ENCODE results near the gene INF2.
"Not testable (repeated sequence)": the region's sequence is repeated elsewhere in the genome, so short reads cannot be mapped to it uniquely, and the experiment has no call there.

Gene INF2

DNA sequence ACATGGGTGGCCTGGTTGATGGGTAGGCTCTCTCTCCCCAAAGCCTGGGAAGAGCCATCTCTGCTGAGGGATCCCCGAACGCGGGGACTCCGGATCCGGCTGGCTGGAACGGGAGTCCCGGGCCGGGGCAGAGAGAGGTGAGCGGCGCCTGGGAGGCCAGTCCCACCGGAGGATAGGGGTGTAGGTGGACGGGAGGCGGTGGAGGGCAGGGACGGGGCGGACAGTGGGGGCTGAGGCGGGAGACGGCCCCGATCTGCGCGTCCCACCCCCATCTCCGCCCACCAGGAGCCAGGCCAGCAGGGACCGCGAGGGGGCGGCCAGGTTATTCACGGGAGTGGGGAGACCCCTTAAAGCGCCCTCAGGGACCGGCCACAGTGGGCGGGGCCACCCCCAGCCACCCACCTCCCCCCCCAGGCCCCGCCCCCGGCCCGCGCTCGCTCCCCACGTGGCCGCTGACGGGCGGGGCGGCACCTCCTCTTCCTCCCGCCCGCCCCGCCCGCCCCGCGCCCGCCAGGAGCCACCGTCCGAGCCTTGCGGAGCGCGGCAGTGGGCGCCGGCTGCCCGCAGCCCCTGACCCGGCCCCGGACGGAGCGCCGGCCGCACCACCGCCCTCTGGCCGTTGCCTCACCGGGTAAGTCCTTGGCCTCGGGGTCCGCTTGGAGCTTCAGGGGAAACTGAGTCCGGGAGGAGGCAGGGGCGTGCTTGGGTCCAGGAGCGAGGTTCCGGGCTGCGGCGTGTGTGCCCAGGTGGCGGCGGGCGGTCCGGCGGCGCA is at the start of gene INF2:
Gene INF2 (plus strand): TSS at position 510 of the 772 bp plus-strand sequence. CDS start 11,748 bp downstream, outside the sequence.
- DNase-seq: peak in 2 of 3 experiments; percentile 61 to 63

DNA sequence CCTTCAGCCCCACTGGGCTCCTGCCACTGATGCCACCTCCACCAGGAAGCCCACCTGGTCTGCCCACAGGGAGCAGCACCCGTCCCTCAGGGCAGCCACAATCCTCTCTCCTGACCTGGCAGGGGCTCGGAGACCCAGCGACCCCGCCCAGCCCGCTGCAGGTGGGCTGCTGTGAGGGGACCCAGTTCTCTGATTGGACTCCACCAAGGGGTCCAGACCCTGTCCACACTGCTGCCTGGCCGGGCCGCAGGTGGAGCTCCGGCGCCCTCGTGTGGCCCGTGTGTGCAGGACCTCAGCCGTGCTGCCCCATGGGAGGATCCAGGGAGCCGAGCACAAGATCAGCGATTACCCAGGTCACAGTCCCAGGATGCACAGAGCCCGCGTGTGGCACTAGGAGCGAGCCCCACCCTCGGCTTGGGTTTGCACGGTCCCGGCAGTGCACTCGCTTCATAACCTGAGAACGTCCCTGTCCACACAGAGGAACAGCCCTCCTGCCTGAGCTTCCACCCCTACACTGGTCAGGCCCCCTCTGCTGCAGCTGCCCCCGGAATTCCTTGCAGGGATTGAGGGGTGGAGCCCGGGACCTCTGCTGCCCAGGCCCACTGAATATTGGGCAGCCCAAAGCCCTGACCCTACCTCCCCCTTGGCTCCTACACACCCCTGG is 49.4 kb upstream of the INF2 start:
- peak; percentile 49 to 78 (median 58) for DNase-seq

DNA sequence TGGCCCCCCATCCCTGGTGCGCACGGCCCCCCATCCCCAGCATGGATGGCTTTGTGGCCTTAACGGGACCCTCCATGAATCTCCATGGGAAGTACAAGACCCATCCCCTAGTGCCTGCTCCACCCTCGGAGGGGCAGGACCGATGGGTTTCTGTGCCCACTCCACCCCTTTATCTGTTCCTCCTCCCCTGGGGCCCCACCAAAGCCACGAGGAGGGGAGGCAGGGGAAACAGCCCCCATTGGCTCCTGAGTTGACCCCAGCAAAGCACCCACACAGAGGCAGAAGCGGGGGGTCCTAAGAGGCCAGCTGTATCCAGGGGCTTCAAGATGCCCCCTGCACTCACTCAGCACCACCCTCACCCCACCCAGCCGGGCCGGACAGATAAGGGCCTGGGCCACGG is 48.7 kb upstream of the INF2 start:
- no peak for DNase-seq

DNA sequence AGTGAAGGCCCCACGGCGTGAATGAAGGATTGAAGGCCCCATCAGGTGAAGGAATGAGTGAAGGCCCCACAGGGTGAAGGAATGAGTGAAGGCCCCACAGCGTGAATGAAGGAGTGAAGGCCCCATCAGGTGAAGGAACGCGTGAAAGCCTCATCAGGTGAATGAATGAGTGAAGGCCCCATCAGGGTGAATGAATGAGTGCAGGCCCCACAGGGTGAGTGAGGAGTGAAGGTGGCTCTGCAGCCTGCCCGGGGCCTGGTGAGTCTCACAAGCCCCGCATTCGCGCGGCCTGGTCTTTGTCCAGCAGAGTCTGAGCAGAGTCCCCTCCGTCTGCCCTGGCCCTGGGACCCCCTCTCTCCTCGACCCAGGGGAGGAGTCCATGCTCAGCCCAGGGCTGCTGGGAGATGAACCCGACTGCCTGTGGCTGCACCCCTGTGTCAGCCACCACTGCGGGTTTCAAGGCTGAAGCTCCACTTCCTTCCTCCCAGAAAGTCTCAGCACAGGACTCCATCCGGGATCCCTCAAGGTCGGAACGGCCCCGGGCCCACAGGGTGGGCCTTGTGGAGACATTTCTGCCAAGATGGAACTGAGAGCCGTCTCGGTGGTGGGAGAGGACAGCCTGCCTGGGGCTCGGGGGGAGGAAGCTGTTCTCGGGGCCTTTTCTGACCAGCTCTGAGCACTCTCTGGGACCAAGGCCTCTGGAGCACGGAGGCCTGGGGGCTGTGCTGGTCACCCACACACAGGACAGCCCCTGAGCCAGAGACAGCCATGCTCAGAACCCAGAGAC is 47.5 kb upstream of the INF2 start:
- DNase-seq: no peak

DNA sequence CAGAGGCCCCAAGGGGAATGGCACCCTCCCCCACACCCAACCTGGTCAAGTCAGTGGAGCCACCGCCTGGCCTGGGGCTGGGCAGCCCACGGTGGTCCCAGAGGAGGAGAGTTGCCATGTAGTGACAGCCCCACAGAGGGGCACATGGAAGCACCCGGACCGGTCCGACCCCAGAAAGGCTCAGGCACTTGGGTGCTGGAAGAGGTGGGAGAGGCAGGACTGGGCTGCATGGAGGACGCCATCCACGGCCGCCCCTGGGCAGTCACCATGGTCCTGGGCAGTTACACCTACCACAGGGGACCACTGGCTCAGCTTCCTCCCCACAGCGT is 46.9 kb upstream of the INF2 start:
- no peak for DNase-seq

DNA sequence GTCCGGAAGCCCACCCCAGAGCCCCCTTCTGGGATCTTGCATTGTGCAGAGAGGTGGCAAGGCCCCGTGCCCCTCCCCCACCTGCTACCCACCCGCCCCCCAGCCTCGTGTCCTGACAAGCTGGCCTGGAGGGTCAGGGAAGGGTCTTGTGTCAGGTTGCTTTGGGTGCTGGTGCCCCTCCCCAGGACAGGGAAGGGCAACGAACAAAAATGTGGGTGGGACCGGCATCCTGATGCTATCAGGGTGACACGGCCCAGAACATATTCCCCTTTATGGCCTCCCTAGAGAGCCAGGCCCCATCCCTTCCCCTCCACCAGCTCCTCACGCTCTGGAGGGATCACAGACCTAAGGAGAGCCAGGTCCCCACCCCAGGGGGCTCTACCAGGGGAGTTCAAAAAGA is 46.1 kb upstream of the INF2 start:
- DNase-seq: no peak

DNA sequence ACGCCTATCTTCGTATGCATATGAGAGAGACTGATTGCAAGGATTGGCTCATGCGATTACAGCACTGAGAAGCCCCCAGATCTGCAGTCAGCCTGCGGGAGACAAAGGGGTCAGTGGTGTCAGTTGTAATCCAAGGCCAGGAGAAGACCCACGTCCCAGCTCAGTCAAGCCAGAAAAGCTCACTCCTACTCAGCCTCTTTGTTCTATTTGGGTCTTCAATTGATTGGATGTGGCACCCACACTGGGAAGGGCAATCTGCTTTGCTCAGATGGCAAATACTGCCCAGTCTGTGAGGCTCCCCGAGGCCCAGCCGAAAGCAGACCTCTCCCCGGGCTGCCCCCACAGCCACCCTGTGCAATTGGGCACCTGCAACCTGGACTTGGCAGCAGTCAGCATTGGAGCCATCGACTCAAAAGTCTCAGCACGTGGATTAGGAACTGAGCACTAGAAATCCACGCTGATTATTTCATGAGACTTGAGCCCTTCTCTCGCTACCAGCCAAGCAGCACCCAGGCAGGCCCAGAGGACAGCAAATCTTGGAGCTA is 45.3 kb upstream of the INF2 start:
- DNase-seq: no peak

DNA sequence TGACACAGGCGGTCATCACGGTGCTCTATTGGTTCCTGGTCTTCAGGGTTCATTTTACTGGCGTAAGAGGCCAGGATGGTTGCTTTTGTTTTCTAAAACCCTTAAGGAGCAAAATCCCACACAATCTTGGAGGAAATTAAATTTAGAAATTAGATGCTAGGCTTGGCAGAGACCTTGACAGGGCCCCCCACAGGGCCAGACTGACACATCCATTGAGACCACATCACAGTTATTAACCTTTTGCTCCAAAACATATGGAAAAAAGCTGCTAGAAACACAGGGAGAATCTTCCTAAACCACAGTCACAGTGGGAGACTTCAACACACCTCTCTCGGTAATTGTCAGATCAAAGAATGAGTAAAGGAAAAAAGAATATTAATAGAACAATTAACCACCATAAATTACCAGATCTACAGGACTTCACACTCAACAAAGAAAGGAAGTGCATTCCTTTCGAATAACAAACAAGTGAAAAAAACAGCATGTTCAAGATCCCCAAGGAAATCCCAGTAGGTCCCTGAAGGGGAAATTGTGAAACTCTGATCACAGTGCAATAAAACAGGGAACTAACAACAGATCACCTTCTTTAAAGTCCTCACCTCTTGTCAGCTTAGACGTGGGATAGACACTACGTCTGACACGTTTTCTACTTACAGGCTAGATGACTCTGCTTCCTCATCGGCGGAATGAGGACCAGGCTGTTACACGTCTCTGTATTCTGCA is 44.6 kb upstream of the INF2 start:
- no peak for DNase-seq

DNA sequence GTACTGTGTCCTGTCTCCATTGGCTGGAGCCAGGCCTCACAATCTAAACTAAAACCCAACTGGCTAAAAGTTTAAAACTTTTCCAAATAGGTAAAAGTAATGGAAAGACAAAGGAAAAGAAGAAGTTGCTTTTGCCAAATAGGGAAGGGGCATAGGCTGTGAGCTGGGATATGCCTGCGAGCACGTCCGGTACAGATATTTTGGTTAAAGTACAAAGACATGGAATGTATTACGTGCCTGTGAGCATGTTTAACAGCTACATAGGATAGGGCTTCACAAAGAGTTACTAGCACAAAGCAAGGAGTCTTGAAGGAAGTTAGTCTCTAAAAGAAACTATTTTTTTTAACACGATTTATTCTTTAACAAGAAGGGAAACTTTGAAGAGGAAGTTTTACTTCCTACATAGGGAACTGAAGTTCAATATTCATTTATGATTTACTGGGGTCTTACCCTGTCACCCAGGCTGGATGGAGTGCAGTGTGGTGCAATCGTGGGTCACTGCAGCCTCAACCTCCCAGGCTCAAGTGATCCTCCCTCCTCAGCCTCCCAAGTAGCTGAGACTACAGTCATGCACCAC is 41.9 kb upstream of the INF2 start:
- no peak for DNase-seq

DNA sequence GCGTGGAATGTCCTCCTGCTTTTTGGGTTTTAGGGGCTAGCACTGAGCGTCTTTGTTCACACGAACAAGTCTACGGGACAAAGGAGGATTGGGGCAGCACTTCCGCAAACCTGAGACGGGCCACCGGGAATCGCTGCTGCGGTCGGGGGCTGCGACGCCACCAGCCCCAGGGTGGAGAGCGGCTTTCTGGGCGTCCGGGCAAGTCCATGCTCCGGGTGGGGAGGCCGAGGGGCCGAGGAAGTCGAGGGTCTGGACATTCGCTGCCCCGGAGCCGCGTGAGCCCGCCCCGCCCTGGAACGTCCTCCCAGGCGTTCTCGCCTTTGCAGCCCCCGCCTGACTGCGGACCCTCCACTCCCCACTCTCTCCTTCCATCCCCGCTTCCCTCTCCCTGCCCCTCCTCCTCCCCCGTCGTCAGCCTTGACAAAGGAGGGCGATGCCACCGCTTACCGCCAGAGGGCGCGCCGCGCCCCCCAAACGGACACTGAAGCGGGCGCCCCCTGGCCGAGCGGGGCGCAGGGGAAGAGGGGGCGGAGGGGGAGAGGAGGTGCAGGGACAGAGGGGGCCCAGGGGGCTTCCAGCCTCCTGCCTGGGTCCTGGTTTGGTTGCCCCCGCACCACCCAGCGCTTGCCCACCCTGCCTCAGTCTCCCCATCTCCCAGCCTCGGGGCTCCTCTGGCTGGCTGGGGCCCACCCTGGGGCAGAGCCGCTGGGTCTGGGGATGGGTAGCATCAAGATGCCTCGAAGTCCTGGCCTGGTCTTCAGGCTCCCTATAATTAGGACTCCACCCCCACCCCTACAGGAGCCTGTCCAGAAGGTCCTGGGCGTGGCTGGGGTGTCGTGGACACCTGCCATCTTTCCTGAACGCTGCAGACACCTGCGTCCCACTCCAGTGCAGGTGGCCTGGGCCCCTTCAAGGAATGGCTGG is 39.1 kb upstream of the INF2 start:
- DNase-seq: peak; percentile 10 to 72 (median 47)

DNA sequence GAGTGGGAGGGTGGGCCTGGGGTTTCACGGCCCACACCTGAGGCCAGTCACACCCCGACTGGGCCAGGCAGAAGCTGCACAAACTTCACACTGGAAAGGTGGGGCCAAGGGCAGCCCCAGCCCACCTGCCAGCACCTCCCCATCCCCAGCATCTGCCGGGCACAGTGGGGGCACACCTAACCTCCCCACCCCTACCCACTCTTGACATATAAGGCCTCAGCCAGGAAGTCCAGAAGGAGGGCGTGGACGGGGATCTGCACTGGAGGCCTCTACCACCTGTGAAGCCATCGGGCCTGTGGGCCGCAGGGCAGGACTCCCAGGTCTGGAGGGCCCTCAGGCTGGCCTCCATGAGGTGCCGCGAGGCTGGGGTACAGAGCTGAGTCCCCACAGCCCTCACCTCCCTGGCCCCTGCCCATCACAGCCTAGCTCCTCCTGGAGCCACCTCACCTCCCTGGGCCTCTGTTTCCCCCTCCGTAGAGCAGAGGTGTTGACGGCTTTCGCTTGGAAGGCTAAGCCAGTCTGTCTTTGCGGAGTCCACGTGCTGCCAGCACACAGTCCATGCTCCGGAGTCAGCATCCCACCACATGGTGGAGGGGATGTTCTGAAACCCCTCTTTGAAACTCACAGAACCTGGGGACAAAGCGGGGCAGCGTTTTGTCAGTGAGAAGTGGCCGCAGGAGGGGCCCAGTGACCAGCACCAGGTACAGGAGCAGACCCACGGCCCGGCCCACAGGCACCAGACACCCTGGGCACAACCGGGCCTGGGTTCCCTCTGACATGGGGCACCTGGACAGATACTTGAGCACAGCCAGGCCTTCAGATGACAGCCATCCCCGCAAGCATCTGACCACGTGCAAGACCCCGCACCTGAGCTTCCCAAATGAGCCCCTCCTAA is 38.2 kb upstream of the INF2 start:
- no peak for DNase-seq

DNA sequence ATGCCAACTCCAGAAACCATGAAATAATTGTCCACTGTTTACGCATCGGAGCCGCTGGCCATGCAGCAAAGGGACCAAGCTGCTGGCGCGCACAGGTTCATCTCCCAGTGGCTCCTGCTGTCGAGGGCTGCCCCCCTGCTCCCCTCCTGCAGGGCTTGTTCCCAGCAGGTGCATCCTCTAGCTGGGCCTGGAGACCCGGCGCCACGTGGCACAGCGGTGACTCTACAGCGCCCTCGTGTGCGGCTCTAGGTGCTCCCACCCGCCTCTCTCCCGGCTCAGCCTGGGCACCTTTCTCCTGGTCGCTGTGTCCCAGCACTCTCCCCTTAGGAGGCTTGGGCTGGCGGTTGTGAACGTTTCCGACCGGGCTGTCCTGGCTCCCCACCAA is 37.5 kb upstream of the INF2 start:
- no peak for DNase-seq

DNA sequence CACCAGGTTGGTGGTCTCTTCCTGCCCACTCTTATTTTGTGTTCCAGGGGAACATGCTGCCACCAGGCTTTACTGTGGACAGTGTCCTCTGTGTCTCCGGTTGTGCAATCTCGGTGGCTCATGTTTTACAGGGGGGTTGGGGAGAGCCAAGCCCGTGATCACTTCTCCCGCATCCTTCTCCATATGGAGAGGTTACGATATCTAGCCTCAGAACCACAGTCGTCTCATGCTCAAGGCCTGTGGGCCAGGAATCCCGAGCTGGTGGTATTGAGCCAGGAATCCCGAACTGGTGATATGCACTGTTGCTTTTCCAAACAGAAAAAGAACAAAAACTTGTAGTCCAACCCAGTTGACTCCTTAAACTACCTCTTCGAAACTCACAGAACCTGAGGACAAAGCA is 37.0 kb upstream of the INF2 start:
- no peak for DNase-seq

DNA sequence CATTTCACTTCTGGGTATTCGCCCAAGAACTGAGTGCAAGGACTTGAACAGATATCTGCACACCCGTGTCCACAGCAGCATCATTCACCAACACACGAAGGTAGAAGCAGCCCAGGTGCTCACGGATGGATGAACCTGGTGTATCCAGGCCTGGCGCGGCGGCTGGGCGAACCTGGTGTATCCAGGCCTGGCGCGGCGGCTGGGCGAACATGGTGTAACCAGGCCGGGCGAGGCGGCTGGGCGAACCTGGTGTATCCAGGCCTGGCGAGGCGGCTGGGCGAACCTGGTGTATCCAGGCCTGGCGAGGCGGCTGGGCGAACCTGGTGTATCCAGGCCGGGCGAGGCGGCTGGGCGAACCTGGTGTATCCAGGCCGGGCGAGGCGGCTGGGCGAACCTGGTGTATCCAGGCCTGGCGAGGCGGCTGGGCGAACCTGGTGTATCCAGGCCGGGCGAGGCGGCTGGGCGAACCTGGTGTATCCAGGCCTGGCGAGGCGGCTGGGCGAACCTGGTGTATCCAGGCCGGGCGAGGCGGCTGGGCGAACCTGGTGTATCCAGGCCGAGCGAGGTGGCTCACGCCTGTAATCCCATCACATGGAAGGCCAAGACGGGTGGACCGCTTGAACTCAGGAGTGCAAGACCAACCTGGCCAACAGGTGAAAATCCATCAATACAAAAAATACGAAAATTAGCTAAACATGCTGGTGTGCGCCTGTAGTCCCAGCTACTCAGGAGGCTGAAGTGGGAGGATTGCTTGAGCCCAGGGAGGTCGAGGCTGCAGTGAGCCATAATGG is 36.1 kb upstream of the INF2 start:
- not testable (repeated sequence) for DNase-seq

DNA sequence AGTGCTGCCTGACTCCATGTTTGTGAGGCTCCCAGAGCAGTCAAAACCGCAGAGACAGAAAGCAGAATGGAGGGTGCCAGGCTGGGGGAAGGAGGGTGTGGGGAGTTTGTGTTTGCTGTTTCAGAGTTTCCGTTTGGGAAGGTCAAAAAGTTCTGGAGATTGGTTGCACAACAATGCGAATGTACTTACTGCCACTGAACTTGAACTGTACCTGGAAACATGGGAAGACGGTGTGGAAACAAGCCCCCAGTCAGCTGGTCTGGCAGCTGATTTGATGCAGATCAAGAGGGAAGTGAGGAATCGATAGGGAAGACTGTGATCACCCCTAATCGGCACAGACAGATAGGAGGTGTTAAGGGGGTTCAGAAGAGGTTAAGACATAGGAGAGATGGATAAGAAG is 35.3 kb upstream of the INF2 start:
- DNase-seq: no peak

DNA sequence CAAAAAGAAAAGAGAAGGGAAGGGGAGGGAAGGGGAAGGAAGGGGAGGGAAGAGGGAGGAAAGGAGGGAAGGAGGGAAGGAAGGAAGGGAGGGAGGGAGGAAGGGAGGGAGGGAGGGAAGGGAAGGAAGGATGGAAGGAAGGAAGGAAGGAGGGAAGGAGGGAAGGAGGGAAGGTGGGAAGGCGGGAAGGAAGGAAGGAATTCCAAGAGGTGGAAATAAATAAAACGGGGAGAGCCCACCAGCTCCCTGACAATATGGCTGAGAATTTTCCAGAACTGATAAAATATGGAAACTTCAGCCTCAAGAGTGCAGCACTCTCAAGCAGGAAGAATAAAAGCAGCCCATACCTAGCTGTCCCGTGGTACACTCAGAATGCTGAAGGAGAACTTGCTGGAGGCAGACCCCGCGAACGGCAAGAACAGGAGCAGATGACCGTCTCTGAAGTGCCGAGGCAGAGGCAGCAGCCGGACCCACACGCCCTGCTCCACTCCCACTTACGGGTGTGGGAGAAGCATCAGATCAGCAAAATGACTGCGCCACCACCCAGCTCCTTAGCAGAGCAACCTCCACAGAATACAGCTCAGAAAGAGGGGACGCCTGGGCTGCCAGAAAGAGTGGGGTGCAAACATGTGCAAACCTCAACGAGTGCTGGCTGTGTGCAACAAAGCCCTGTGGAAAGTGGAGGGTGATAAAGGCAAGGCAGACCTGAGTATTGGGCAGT is 34.1 kb upstream of the INF2 start:
- DNase-seq: no peak

DNA sequence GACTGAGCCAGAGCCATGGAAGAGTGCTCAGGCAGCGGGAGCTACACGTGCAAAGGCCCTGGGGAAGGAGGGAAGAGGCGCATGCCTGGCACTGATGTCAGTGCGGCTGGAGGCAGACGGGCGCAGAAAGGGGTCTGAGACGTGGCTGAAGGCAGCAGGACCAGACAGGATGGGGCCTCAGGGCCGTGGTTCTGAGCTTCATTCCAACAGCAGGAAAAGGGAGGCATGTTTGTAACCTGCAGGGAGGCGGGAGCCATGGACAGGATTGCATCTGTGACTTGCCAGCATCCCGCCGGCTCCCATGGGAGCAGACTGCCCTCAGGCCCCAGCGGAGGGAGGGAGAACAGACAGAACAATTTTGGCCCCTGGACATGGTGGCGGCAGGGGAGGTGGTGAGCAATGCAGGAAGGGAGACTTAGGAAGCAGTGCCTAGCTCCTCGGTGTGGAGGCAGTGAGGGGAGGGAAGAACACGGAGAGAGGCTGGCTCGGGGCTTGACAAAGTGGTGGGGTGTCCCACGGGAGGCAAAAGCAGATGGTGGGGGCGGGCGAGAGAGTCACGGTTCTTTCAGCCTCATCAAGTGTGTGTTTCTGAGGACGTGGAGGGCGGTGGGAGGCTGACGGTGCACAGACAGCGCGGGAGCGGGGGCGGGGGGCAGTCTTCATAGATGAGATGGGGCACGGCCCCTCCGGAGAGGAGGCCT is 33.3 kb upstream of the INF2 start:
- DNase-seq: no peak

DNA sequence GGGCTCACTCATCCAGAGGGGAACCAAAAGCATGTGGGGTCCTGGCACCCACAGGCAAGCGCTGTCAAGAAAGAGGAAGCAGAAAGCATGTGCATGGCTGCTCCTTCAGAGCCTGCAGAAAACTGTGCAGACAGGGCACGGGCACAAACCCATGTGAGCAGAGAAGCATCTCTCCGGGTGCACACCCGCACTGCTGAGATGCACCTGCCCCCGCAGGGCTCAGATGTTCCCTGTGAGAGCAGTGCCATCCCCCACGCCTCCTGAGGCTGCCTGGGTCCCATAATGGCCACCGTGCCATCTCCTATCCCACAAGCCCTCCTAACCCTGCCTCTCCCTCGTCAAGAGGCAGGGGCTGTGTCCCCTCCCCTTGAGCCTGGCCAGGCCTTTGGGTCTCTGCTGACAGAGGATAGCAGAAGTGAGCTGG is 32.3 kb upstream of the INF2 start:
- DNase-seq: peak in 1 of 3 experiments; percentile 16
